Activated T-helper 1 cell treated with anti-CD3 and anti-CD28 coated beads, Interleukin-12 subunit alpha, Interleukin-12 subunit beta, Interleukin-2, Interleukin-4 antibody, amounts not matched to agents 30 ng/mL and 10 ng/mL and 1 ng/mL, durations not matched to agents 14 hours and 24 hours and 36 hours (primary cell): Measurements from ENCODE around the gene OR1D5. TPM values are rescaled to one million over a fixed set of nuclear protein-coding genes. Genes with fewer than 3 reads are reported as not detected.
"Not testable (repeated sequence)": the region's sequence is repeated elsewhere in the genome, so short reads cannot be mapped to it uniquely, and the experiment has no call there.

Experiments used
- DNase-seq: peaks from one replicate; pipeline ENCODE4 v3.0.0; 2021; ENCODE audit warnings: low spot score
- H3K27ac Mint-ChIP-seq: one replicate; pipeline ENCODE4 v1.8.0; 2021; ENCODE audit warnings: mild to moderate bottlenecking, mixed read lengths
- H3K27me3 Mint-ChIP-seq: one replicate; pipeline ENCODE4 v1.8.0; 2022; ENCODE audit warnings: mild to moderate bottlenecking, moderate library complexity, mixed read lengths; ENCODE audit not compliant: insufficient read depth
- H3K36me3 Mint-ChIP-seq: one replicate; pipeline ENCODE4 v1.8.0; 2021; ENCODE audit warnings: low read depth, mixed read lengths
- H3K4me1 Mint-ChIP-seq: one replicate; pipeline ENCODE4 v1.8.0; 2021; ENCODE audit warnings: low read depth, mixed read lengths
- H3K4me3 Mint-ChIP-seq: one replicate; pipeline ENCODE4 v1.8.0; 2021; ENCODE audit warnings: mild to moderate bottlenecking, moderate library complexity, mixed read lengths
- H3K9me3 Mint-ChIP-seq: one replicate; pipeline ENCODE4 v1.8.0; 2021; ENCODE audit warnings: mixed read lengths
- intact Hi-C: fragments of 100-400 bp; cut with micrococcal nuclease; formaldehyde crosslinking; loops from one replicate; pipeline ENCODE4 v1.15.1; 2024
- total RNA-seq: library from RNA; stranded (reverse); gene quantifications from 2 replicates; pipeline ENCODE4 v1.2.3, GENCODE V29; 2022

OR1D5 gene
- total RNA-seq, 1 donor from 2014 or later, result not detected

DNA sequence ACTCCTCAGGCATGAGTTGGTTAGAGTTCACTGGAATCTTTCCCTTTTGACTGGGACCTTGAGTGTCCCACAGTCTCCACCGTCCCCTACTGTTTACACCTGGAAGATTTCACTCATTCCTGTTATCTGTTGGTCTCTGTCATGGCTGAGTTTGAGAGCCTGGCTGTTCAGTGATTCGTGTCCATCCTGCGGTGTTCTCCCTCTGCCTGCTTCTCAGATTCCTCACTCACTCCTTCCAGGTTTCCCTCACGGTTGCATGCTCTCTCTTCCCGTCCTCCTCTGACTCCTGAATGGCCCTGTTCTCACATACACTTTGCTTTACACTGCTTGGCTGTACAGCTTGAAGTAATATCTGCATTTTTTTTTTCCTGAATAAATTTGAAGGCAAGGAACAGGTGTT is 24.5 kb downstream of the OR1D5 start:
- no peaks in the 10 kb centered on the region for H3K4me1 Mint-ChIP-seq

DNA sequence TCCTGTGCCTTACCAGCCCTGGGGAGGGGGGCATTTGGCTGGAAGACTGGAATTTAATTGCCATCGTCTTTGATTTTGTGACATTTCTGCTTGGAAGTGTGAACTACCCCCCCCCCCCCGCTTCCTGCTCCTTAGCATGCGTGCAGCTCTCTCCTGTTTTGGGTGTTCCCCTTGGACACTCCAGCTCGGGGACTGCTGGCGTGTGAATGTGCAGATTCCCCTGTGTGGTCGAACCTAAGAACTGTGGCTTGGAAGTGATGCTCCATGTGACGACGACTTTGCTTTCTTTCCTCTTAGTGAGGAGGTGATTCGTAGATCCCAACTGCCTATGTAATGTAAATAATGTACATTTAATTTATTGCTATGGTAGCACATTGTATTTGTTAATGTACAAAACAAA is 26.1 kb downstream of the OR1D5 start:
- Mint-ChIP-seq H3K36me3 (no peaks in the 10 kb centered on the region), H3K4me3 (no peak overlapping the region), H3K4me1 (no peaks in the 10 kb centered on the region), H3K9me3 (peaks cover 3% of the 10 kb centered on the region), H3K27ac (no peak overlapping the region), H3K27me3 (no peaks in the 10 kb centered on the region)
- DNase-seq, result no peak
- intact Hi-C loops, result no loop called here

More for the DNA sequence above, 24.5 kb downstream of the OR1D5 start:
- Mint-ChIP-seq H3K36me3 (no peaks in the 10 kb centered on the region), H3K9me3 (peaks cover 9% of the 10 kb centered on the region), H3K27me3 (peaks cover 2% of the 10 kb centered on the region), H3K27ac (no peak overlapping the region), H3K4me3 (no peak overlapping the region)
- intact Hi-C loops, result no loop called here
- no peak for DNase-seq

DNA sequence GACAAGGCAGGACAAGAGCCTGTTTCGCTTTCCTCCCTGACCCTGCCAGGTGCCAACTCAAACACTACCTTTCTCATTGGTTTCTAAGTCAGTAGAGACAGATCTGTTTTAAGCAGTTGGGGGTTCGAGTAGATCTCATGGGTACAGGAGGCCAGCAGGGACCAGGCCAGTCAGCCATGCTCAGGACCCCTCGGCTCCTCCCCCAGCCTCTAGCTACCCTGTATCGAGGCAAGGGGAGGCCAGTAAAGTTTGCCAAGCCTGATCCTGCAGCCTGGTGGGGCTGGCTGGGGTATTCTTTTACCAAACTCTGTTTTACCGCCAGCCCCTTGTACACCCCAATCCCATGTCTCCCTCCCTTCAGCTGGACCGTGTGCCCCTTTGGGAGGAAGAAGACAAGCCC is 26.6 kb downstream of the OR1D5 start:
- Mint-ChIP-seq H3K4me3 (no peak overlapping the region), H3K27me3 (no peaks in the 10 kb centered on the region), H3K9me3 (no peaks in the 10 kb centered on the region), H3K4me1 (no peaks in the 10 kb centered on the region), H3K27ac (no peak overlapping the region), H3K36me3 (no peaks in the 10 kb centered on the region)
- no peak for DNase-seq
- intact Hi-C loops, result no loop called here

GRCh38 chr17:3035968-3036280 is 27.5 kb downstream of the OR1D5 start:
- intact Hi-C loops, result no loop called here
- Mint-ChIP-seq H3K27ac (no peak overlapping the region), H3K27me3 (no peaks in the 10 kb centered on the region)

GRCh38 chr17:3035256-3035967 is 28.0 kb downstream of the OR1D5 start:
- intact Hi-C loops, result no loop called here
- H3K4me1 Mint-ChIP-seq, result no peaks in the 10 kb centered on the region
- no peak overlapping the region for H3K4me3 Mint-ChIP-seq
- no peak for DNase-seq
- no peaks in the 10 kb centered on the region for H3K27me3 Mint-ChIP-seq
- no peaks in the 10 kb centered on the region for H3K36me3 Mint-ChIP-seq
- no peaks in the 10 kb centered on the region for H3K9me3 Mint-ChIP-seq
- H3K27ac Mint-ChIP-seq, result no peak overlapping the region

More at GRCh38 chr17:3035968-3036280, 27.5 kb downstream of the OR1D5 start:
- H3K9me3 Mint-ChIP-seq, result no peaks in the 10 kb centered on the region
- H3K4me1 Mint-ChIP-seq, result no peaks in the 10 kb centered on the region
- no peak overlapping the region for H3K4me3 Mint-ChIP-seq
- DNase-seq, result no peak
- no peaks in the 10 kb centered on the region for H3K36me3 Mint-ChIP-seq

GRCh38 chr17:3034578-3034920 is 28.9 kb downstream of the OR1D5 start:
- Mint-ChIP-seq H3K4me3 (no peak overlapping the region), H3K36me3 (no peaks in the 10 kb centered on the region), H3K27ac (no peak overlapping the region), H3K4me1 (no peaks in the 10 kb centered on the region), H3K27me3 (no peaks in the 10 kb centered on the region), H3K9me3 (no peaks in the 10 kb centered on the region)
- DNase-seq, result no peak
- intact Hi-C loops, result no loop called here

GRCh38 chr17:3033741-3034577 is 29.4 kb downstream of the OR1D5 start:
- Mint-ChIP-seq H3K36me3 (no peaks in the 10 kb centered on the region), H3K4me3 (no peak overlapping the region), H3K4me1 (no peaks in the 10 kb centered on the region), H3K27ac (no peak overlapping the region), H3K27me3 (no peaks in the 10 kb centered on the region), H3K9me3 (no peaks in the 10 kb centered on the region)
- intact Hi-C loops, result no loop called here
- no peak for DNase-seq

DNA sequence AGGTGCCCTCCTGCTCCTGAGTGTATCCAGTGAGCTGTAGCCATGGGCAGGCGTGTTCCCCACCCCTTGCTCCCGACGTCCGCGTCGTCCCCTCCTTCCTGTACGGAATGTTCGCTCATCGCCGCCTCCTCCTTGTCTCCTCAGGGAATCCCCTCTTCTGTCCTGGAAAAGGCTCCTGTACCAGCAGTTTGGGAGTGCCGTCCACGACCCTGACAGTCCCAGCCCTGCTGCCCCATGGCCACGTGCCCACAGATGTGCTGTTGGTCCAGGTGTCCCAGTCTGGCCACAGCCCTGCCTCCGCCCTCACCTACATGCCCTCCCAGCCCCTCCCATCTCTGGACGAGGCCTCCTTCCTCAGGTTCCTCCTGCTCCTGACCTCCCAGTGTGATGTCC is 30.2 kb downstream of the OR1D5 start:
- Mint-ChIP-seq H3K27ac (no peak overlapping the region), H3K36me3 (no peaks in the 10 kb centered on the region), H3K27me3 (no peaks in the 10 kb centered on the region), H3K9me3 (no peaks in the 10 kb centered on the region), H3K4me3 (no peak overlapping the region), H3K4me1 (no peaks in the 10 kb centered on the region)
- intact Hi-C loops, result no loop called here
- no peak for DNase-seq

GRCh38 chr17:3032258-3033247 is 30.9 kb downstream of the OR1D5 start:
- Mint-ChIP-seq H3K27ac (no peak overlapping the region), H3K36me3 (no peaks in the 10 kb centered on the region), H3K9me3 (no peaks in the 10 kb centered on the region), H3K27me3 (no peaks in the 10 kb centered on the region), H3K4me3 (no peak overlapping the region), H3K4me1 (no peaks in the 10 kb centered on the region)
- no peak for DNase-seq
- intact Hi-C loops, result no loop called here

DNA sequence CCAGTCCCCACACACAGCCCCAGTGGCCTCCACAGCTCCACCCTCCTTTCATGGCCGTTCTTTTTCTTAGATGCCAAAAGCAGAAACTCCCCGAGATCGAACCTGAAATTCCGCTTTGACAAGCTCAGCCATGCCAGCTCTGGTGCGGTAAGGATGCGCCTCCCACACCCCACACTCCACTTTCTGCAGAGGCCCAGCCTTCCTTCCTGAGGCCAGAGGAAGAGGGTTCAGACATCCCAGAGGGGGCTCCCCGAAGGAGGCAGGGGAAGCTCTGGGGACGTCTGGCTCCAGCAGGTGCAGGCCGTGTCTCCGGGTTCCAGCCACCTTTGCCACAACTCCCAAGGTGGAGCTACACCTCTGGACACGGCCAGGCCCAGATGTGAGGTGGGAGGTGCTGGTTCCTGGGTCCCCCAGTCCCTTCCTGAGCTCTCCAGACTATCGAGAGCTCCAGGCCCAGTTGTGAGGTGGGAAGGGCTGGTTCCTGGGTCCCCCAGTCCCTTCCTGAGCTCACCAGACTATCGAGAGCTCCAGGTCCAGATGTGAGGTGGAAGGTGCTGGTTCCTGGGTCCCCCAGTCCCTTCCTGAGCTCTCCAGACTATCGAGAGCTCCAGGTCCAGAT is 32.4 kb downstream of the OR1D5 start:
- H3K9me3 Mint-ChIP-seq, H3K27me3 Mint-ChIP-seq, H3K4me3 Mint-ChIP-seq, intact Hi-C loops, DNase-seq, H3K4me1 Mint-ChIP-seq, H3K27ac Mint-ChIP-seq, H3K36me3 Mint-ChIP-seq: not testable (repeated sequence)

GRCh38 chr17:3030096-3030495 is 33.3 kb downstream of the OR1D5 start:
- no peaks in the 10 kb centered on the region for H3K27me3 Mint-ChIP-seq
- H3K4me3 Mint-ChIP-seq, result no peak overlapping the region
- DNase-seq, result no peak

DNA sequence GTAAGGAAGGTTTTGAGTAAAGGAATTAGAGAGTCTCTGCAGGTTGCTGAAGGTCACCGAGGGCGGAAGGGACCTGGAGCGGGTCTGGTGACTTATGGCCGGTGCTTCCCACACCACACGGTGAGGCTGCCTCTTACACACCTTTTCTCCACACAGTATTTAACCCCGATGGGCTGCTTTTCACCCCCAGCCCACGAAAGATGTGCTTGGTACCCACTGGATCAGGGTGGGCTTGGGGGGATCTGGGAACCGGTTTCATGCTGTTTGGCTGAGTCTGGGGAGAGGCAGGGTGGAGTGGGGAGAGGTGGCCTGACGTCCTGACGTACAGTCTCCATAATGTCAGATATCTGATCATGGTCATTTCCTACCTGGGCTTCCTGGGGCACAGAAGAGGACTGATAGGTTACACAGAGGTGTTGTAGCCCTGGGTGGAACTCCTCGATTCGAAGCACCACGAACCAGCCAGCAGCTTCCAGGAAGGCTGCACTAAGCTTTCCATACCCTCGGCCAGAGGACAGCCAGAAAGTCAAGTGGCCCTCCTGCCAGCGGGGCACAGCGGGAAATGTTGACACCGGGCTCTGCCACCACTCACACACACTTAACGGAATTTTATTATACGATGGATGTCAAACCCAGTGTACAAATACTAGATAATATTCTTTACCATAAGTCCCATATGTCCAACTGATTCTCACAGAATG is 34.0 kb downstream of the OR1D5 start:
- Mint-ChIP-seq H3K27ac (no peak overlapping the region), H3K27me3 (no peaks in the 10 kb centered on the region), H3K36me3 (no peaks in the 10 kb centered on the region), H3K9me3 (peaks cover 2% of the 10 kb centered on the region), H3K4me3 (no peak overlapping the region), H3K4me1 (no peaks in the 10 kb centered on the region)
- DNase-seq, result no peak
- intact Hi-C loops, result no loop called here

More at GRCh38 chr17:3030096-3030495, 33.3 kb downstream of the OR1D5 start:
- no peaks in the 10 kb centered on the region for H3K9me3 Mint-ChIP-seq
- H3K27ac Mint-ChIP-seq, result no peak overlapping the region
- no peaks in the 10 kb centered on the region for H3K36me3 Mint-ChIP-seq
- no peaks in the 10 kb centered on the region for H3K4me1 Mint-ChIP-seq
- intact Hi-C loops, result no loop called here
